ENCODE data around the gene BTBD16.

BTBD16 gene

DNA sequence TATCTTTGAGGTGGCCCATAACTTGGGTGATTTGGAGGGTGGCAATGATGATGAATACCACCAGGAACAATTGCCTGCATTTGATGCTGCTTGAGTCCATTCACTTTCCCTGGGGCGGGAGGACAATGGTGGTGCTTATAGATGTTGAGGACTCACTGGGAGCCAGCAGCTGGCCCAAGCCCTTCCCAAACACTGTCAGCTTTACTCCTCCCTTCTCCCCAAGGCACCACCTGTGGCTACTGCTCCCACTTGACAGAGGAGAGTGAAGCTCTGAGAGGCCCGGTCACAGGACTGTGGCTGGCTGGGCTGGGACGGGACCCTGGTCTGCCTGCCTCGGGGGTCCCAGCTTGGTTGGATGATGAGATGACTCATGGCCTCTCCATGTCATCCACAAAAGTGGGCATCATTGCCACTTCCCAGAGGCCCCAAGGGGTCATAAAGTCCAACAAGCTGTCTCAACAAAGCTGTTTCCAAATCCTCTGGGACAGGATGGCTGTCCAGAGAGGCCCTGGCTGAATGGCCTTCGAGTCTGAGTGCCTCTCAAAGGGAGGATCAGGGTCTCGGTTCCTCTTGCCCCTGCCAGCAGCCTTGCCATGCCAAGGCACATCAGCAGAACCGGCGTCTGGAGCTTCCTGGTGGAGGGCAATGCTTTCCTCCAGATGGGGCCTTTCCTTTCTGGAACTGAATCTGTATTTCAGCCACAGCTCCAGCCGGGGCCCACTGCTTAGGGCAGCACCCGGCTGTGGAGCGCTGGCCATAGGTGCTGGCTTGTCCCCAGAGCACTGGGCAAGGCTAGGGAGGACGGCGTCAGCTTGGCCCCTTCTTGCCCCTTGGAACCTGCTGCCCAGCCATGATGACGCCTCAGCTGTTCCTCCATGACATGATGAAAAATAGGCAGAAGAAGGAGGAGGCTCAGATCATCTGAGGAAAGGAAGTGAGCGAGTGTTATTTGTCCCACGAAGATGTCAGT is 56.4 kb downstream of the BTBD16 start:
- TF ChIP-seq, protein P1, sequence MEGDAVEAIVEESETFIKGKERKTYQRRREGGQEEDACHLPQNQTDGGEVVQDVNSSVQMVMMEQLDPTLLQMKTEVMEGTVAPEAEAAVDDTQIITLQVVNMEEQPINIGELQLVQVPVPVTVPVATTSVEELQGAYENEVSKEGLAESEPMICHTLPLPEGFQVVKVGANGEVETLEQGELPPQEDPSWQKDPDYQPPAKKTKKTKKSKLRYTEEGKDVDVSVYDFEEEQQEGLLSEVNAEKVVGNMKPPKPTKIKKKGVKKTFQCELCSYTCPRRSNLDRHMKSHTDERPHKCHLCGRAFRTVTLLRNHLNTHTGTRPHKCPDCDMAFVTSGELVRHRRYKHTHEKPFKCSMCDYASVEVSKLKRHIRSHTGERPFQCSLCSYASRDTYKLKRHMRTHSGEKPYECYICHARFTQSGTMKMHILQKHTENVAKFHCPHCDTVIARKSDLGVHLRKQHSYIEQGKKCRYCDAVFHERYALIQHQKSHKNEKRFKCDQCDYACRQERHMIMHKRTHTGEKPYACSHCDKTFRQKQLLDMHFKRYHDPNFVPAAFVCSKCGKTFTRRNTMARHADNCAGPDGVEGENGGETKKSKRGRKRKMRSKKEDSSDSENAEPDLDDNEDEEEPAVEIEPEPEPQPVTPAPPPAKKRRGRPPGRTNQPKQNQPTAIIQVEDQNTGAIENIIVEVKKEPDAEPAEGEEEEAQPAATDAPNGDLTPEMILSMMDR (IDR thresholded peaks at IDR 0.05): no peak

DNA sequence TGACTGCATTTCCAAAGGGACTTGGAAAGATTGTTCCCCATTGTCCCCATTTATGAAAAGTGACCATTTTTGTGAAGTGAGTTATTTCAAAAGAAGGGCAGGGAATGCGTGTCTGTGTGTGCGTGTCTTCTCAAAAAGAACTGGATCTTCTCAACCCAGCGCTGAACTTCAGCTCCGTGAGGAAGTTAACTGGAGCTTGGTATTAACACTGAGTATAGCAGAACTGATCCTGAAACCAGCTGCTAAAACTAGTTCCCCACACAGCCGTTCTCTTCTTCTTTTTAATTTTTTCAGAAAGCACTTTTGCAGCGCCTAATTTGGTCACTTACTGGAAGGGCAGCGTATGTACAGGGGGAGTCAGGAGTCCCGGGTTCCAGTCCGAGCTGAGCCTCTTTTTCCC is 57.6 kb downstream of the BTBD16 start:
- TF ChIP-seq, protein P1 (IDR thresholded peaks at IDR 0.05): no peak

DNA sequence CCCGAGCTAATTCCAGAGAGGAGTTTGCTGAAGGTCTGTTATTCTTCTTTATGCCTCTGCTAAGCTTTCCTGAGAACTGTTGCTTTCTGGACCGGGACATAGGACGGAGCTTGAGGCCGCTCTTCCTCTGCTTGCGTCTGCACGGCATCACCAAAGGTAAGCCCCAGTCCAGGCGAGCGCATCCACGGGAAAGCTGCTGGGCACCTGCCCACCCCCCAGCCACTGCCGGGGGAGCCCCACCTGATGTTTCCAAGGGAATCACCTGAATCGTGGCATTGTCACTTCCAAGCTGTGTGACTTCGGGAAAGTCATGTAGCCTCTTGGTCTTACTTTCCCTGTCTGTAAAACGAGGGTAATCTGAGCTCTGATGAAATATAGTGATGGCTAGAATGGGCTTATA is 58.3 kb downstream of the BTBD16 start:
- TF ChIP-seq, protein P1 (IDR thresholded peaks at IDR 0.05): no peak

DNA sequence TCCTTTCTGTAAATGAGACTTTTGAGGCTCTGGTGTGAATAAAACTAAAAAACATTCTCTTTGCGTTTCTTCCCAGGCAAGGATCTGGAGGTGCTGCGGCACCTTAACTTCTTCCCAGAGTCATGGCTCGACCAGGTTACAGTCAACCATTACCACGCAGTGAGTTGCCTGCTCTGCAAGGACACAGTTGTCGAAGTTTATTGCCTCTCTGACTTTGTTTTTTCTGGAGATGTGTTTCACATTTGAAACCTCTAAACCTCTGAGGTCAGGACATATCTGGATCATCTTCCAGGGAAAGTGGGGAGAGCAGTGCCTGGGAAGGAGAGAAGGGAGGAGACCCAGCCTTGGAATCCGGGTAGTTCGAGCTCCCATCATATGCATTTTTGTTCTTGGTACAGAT is 60.0 kb downstream of the BTBD16 start:
- TF ChIP-seq, protein P1 (IDR thresholded peaks at IDR 0.05): no peak

DNA sequence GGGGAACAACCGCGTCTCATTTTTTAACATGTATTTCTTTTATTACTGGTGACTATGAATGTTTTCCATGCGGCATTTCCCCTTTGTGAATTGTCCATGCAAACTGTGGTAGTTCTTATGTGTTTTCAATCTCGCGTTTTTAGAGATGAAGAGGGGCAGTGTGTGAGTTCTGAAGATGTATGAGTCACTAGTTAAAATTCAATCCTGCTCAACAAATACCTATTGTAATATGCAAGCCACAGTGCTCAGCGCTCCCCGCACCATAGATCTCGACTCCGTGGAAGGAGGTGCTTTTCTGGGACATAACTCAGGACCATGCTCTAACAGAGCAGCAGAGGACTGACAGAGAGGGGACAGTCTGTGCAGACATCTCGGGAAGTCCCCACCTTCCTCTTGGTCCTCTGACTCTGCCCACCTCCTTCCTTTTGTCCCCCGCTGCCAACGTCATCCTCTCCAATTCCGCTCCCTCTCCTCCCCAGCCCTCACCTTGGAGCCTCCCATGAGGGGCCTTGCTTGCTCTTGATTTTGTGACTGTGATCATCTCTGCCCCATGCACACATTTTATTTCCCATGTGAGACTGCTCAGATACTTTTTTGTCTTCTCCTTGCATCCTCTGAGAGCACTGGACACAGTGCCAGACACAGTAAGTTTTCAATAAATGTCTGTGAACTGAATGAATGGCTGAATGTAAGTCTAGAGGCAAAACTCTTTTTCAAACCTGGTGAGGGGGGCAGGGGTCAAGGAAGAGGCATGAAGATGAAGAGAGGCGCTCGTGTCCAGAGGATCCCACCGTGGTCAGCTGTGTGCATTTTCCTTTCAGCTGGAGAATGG is 60.7 kb downstream of the BTBD16 start:
- TF ChIP-seq, protein P1 (IDR thresholded peaks at IDR 0.05): no peak

DNA sequence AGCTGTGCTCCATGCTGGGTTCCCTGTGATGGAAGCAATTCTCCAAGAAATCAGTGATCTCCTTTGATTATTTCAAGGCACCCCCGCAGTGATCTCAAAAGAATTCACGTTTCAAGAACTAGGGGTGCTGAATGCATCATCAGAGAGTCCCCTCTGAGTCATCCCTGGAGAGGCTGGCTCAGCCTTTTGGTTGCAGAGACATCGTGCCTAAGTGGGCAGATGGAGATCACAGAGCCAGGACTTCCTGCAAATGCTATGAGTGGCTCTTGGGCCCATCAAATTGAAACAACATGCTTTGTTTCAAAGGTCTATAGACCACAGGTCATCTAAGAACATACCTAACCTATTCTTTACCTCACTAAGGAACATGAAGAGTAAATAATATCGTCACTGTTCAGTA is 61.9 kb downstream of the BTBD16 start:
- TF ChIP-seq, protein P1 (IDR thresholded peaks at IDR 0.05): no peak

DNA sequence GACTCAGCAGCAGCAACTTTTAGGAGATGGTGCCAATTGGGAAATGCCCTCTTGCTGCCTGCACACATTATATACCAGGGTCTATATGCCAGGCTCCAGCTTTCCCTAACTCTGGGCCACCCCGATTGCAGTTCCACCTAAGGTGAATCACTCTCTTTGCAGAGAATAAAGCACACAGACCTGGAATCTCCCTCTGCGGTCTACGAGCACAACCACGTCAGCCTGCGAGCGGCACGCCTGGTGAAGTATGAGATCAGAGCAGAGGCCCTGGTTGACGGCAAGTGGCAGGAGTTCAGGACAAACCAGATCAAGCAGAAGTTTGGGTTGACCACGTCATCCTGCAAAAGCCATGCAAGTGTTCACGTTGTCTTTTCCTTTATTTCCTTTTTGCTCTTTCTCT is 65.2 kb downstream of the BTBD16 start:
- TF ChIP-seq, protein P1 (IDR thresholded peaks at IDR 0.05): no peak
